Osteoblast (primary cell): ENCODE data around the gene TRAM2. TPM values are rescaled to one million over a fixed set of nuclear protein-coding genes. Genes with fewer than 3 reads are reported as not detected.

Source experiments
- DNase-seq: peaks from one replicate; pipeline ENCODE4 v3.0.0; 2011; ENCODE audit warnings: low spot score, mixed read lengths; ENCODE audit not compliant: insufficient read length; ENCODE audit errors: missing footprints
- H2AFZ ChIP-seq: 2 replicates; pipeline ENCODE4 v1.6.0; 2011; ENCODE audit warnings: mild to moderate bottlenecking, low read length
- H3K27ac ChIP-seq: 2 replicates; pipeline ENCODE4 v1.5.1; 2011; ENCODE audit warnings: mild to moderate bottlenecking, low read depth, low read length, moderate library complexity
- H3K27me3 ChIP-seq: 2 replicates; pipeline ENCODE4 v1.6.0; 2012; ENCODE audit warnings: mild to moderate bottlenecking, control low read depth, inconsistent platforms, low read length, moderate library complexity; ENCODE audit not compliant: insufficient read depth
- H3K36me3 ChIP-seq: 2 replicates; pipeline ENCODE4 v1.5.1; 2011; ENCODE audit warnings: mild to moderate bottlenecking, low read length, control low read depth, moderate library complexity; ENCODE audit not compliant: insufficient read depth
- H3K4me1 ChIP-seq: 2 replicates; pipeline ENCODE4 v1.5.1; 2011; ENCODE audit warnings: mild to moderate bottlenecking, low read length, control low read depth, moderate library complexity; ENCODE audit not compliant: insufficient read depth
- H3K4me2 ChIP-seq: 2 replicates; pipeline ENCODE4 v1.6.0; 2011; ENCODE audit warnings: mild to moderate bottlenecking, low read length; ENCODE audit not compliant: insufficient read depth
- H3K4me3 ChIP-seq: fragments of 200-600 bp; sonication (generic); 3 replicates; pipeline ENCODE4 v1.5.1; 2012; ENCODE audit warnings: mild to moderate bottlenecking, low read length, inconsistent platforms; ENCODE audit not compliant: insufficient read depth
- H3K79me2 ChIP-seq: 2 replicates; pipeline ENCODE4 v1.6.0; 2012; ENCODE audit warnings: mild to moderate bottlenecking, low read length, control low read depth, inconsistent platforms; ENCODE audit not compliant: insufficient read depth
- H3K9me3 ChIP-seq: 2 replicates; pipeline ENCODE4 v1.5.1; 2011; ENCODE audit warnings: low read depth, low read length, control low read depth
- H4K20me1 ChIP-seq: 2 replicates; pipeline ENCODE4 v1.6.0; 2012; ENCODE audit warnings: mild to moderate bottlenecking, low read length, control low read depth; ENCODE audit not compliant: insufficient read depth
- CTCF ChIP-seq: IDR thresholded peaks from 2 replicates; pipeline ENCODE4 v1.5.1; 2011; ENCODE audit warnings: mild to moderate bottlenecking, low read depth, low read length, moderate library complexity; ENCODE audit errors: extremely low read depth
- total RNA-seq: library from RNA; depleted of rRNA; stranded (reverse); fragments of >200 nt; gene quantifications from 2 replicates; pipeline ENCODE4 v1.2.3, GENCODE V29; 2012

TRAM2 gene, protein sequence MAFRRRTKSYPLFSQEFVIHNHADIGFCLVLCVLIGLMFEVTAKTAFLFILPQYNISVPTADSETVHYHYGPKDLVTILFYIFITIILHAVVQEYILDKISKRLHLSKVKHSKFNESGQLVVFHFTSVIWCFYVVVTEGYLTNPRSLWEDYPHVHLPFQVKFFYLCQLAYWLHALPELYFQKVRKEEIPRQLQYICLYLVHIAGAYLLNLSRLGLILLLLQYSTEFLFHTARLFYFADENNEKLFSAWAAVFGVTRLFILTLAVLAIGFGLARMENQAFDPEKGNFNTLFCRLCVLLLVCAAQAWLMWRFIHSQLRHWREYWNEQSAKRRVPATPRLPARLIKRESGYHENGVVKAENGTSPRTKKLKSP
- total RNA-seq, result 129 and 155 TPM in 2 replicates

DNA sequence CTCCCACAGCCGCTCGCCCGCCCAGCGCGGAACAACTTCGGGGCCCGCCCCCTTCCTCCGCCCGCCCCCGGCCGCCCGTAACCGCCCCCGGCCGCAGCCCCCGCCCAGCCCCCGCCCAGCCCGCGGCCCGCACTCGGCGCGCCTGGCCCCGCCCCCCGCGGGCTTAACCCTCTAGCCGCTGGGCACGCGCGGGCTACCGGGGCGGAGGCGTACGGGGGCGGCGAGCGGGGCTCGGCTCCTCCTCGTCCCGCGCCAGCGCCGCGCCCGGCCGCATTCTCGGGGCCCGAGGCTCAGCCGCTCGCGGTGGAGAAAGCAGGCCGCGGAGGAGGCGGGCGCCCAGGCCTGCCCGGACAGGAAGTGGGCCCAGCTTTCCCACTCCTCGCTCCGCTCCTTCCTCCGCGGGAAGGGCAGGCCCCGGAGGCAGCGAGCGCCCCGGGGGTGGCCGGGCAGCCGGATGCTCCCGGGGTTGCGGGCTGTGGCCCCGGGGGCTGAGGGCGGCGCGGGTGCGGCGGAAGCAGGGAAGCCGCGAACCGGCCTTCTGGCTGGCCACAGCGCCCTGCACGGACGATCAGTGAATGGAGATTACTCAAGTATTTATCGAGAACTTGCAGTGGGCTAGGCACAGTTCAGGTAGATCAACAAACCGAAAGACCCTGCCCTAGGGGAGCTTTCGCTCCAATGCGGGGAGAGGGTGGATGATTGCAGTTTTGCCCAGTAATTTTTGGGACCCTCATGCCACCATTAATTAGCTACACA, at the start of gene TRAM2:
TRAM2 (minus strand) TSS at position 39 of the 756 bp plus-strand sequence. CDS start 145 bp downstream, outside the sequence.
- Histone ChIP-seq H3K9me3 (no peaks in the 10 kb centered on the region), H2AFZ (peak within 1 kb of the TSS; percentile 85), H3K36me3 (peaks cover 23% of the 10 kb centered on the region), H3K27me3 (no peaks in the 10 kb centered on the region), H3K4me2 (peak within 1 kb of the TSS; percentile 95), H3K4me3 (peak within 1 kb of the TSS; percentile 95), H3K79me2 (peaks cover 46% of the 10 kb centered on the region), H3K27ac (peak within 1 kb of the TSS; percentile 96), H3K4me1 (peaks cover 35% of the 10 kb centered on the region), H4K20me1 (peaks cover 16% of the 10 kb centered on the region)
- TF ChIP-seq CTCF, result peak; percentile 12
- DNase-seq, result peak; percentile 97

- no peak for DNase-seq
- no peak overlapping the region for H3K27ac ChIP-seq
- no peak overlapping the region for H2AFZ ChIP-seq
- no peaks in the 10 kb centered on the region for H3K79me2 ChIP-seq
- no peaks in the 10 kb centered on the region for H3K27me3 ChIP-seq
- H3K9me3 ChIP-seq, result no peaks in the 10 kb centered on the region
- no peak for TF ChIP-seq CTCF
- no peaks in the 10 kb centered on the region for H3K36me3 ChIP-seq
- H3K4me1 ChIP-seq, result no peaks in the 10 kb centered on the region
- H3K4me2 ChIP-seq, result no peak overlapping the region
- H4K20me1 ChIP-seq, result no peaks in the 10 kb centered on the region
- H3K4me3 ChIP-seq, result no peak overlapping the region
Measured at GRCh38 chr6:52622810-52623209, 46.0 kb upstream of the TRAM2 start.

- Histone ChIP-seq H3K4me3 (no peak overlapping the region), H3K9me3 (no peaks in the 10 kb centered on the region), H3K36me3 (no peaks in the 10 kb centered on the region), H4K20me1 (no peaks in the 10 kb centered on the region), H3K4me1 (peaks cover 8% of the 10 kb centered on the region), H3K27me3 (no peaks in the 10 kb centered on the region), H3K27ac (no peak overlapping the region), H2AFZ (no peak overlapping the region), H3K79me2 (no peaks in the 10 kb centered on the region), H3K4me2 (no peak overlapping the region)
- no peak for DNase-seq
- no peak for TF ChIP-seq CTCF
Measured at GRCh38 chr6:52621631-52622030, 44.8 kb upstream of the TRAM2 start.

DNA sequence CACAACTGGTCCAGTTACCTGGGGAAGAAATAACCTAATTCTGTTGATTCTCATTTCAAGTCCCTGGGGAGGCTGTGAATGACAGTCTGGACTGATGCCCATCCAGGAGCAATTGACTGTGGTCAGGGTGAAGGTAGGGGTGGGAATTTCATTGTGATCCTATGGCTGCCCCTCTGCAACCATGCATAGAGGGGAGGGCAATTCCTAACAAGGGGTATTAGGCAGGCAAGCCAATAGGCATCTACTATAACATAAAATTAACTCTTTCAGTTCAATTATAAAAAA, 44.0 kb upstream of the TRAM2 start:
- H4K20me1 ChIP-seq, result no peaks in the 10 kb centered on the region
- no peak overlapping the region for H3K4me3 ChIP-seq
- no peaks in the 10 kb centered on the region for H3K36me3 ChIP-seq
- no peak overlapping the region for H3K27ac ChIP-seq
- no peak for DNase-seq
- H2AFZ ChIP-seq, result no peak overlapping the region
- TF ChIP-seq CTCF, result no peak
- H3K27me3 ChIP-seq, result no peaks in the 10 kb centered on the region
- peaks cover 11% of the 10 kb centered on the region for H3K4me1 ChIP-seq
- no peak overlapping the region for H3K4me2 ChIP-seq
- H3K9me3 ChIP-seq, result no peaks in the 10 kb centered on the region
- no peaks in the 10 kb centered on the region for H3K79me2 ChIP-seq
